ENCODE results near the gene RHOA. TPM values are rescaled to one million over a fixed set of nuclear protein-coding genes. Genes with fewer than 3 reads are reported as not detected.
A peak's percentile ranks its signal among the peaks of the same experiment; 100 is the strongest.
"Not testable (repeated sequence)": the region's sequence is repeated elsewhere in the genome, so short reads cannot be mapped to it uniquely, and the experiment has no call there.

Gene RHOA
- total RNA-seq, 1 donor from 2014 or later = 340 TPM

GRCh38 chr3:49339941-49340800 is 71.6 kb downstream of the RHOA start, which contains the start of gene USP4:
USP4 (minus strand) TSS chr3:49340053; CDS start chr3:49340024, 29 bp downstream.
- peak; percentile 96 for DNase-seq (ENCODE audit: low spot score)
- intact Hi-C loops (cut with DNase I) = loop anchor here (1.0 to 5.0 kb wide), 6 partner anchors 17 to 169 kb away; partner anchors contain the start of genes KLHDC8B, NICN1, RHOA and TCTA

GRCh38 chr3:49339581-49339940 is 72.2 kb downstream of the RHOA start:
- DNase-seq (ENCODE audit: low spot score) = peak; percentile 79
- intact Hi-C loops (cut with DNase I) = loop anchor here (5.0 kb wide), 1 partner anchor 42 kb away; no protein-coding TSS in a partner anchor

GRCh38 chr3:49333916-49334633 is 77.7 kb downstream of the RHOA start:
- no peak for DNase-seq (ENCODE audit: low spot score)
- intact Hi-C loops (cut with DNase I) = no loop called here

- peak; percentile 81 for DNase-seq (ENCODE audit: low spot score)
- intact Hi-C loops (cut with DNase I) = no loop called here
Observed at GRCh38 chr3:49333091-49333490, 78.7 kb downstream of the RHOA start.

GRCh38 chr3:49329186-49329585 is 82.6 kb downstream of the RHOA start:
- intact Hi-C loops (cut with DNase I) = no loop called here
- no peak for DNase-seq (ENCODE audit: low spot score)

GRCh38 chr3:49328350-49328749 is 83.4 kb downstream of the RHOA start:
- intact Hi-C loops (cut with DNase I) = not testable (repeated sequence)

GRCh38 chr3:49327485-49327884 is 84.3 kb downstream of the RHOA start:
- intact Hi-C loops (cut with DNase I) = no loop called here
- DNase-seq (ENCODE audit: low spot score) = no peak

More at GRCh38 chr3:49328350-49328749, 83.4 kb downstream of the RHOA start:
- DNase-seq (ENCODE audit: low spot score) = not testable (repeated sequence)

- intact Hi-C loops (cut with DNase I) = no loop called here
- no peak for DNase-seq (ENCODE audit: low spot score)
Observed at GRCh38 chr3:49324768-49325167, 87.0 kb downstream of the RHOA start.

- intact Hi-C loops (cut with DNase I) = no loop called here
- DNase-seq (ENCODE audit: low spot score) = no peak
Observed at GRCh38 chr3:49316696-49317457, 94.9 kb downstream of the RHOA start.

- intact Hi-C loops (cut with DNase I) = no loop called here
- no peak for DNase-seq (ENCODE audit: low spot score)
Observed at GRCh38 chr3:49313896-49314688, 97.7 kb downstream of the RHOA start.

- DNase-seq (ENCODE audit: low spot score) = no peak
- intact Hi-C loops (cut with DNase I) = no loop called here
Observed at GRCh38 chr3:49311283-49311682, 100.5 kb downstream of the RHOA start.

- DNase-seq (ENCODE audit: low spot score) = no peak
- intact Hi-C loops (cut with DNase I) = no loop called here
Observed at GRCh38 chr3:49310677-49311076, 101.1 kb downstream of the RHOA start.

Other genes with a start within 250 kb of the RHOA start
- gene CCDC71, start 245.6 kb downstream of the RHOA start, total RNA-seq = 11.4 TPM
- gene KLHDC8B, start 240.4 kb downstream of the RHOA start, total RNA-seq = 132 TPM
- gene C3orf62, start 134.7 kb downstream of the RHOA start, total RNA-seq = 2.9 TPM
- 44.5 TPM for gene USP4, start 71.9 kb downstream of the RHOA start, total RNA-seq
- 106 TPM for gene GPX1, start 53.6 kb downstream of the RHOA start, total RNA-seq
- 26.5 TPM for gene TCTA, start 447 bp upstream of the RHOA start, total RNA-seq
- 20.1 TPM for gene AMT, start 10.5 kb upstream of the RHOA start, total RNA-seq
- gene NICN1, start 17.3 kb upstream of the RHOA start, total RNA-seq = 21.9 TPM
- gene DAG1, start 58.3 kb upstream of the RHOA start, total RNA-seq = 130 TPM
- 1.00 TPM for gene BSN, start 142.5 kb upstream of the RHOA start, total RNA-seq

Data from cardiac septum (tissue), 1 donor.